IPS DF 6.9 (cell line): ENCODE data around the gene PTPRU.

Experiments
- DNase-seq: peaks from one replicate; pipeline ENCODE4 v3.0.0-alpha.2; 2013; ENCODE audit warnings: low read depth, low spot score
- H3K27ac ChIP-seq: one replicate; pipeline ENCODE4 v1.5.1; 2013; ENCODE audit warnings: low read length, control low read depth
- H3K27me3 ChIP-seq: 2 replicates; pipeline ENCODE4 v1.6.1; 2013; ENCODE audit warnings: mild to moderate bottlenecking, low read length; ENCODE audit not compliant: control insufficient read depth, insufficient read depth
- H3K36me3 ChIP-seq: 2 replicates; pipeline ENCODE4 v1.6.1; 2013; ENCODE audit warnings: low read length; ENCODE audit not compliant: control insufficient read depth, insufficient read depth
- H3K4me1 ChIP-seq: 2 replicates; pipeline ENCODE4 v1.6.1; 2013; ENCODE audit warnings: low read length; ENCODE audit not compliant: control insufficient read depth, insufficient read depth
- H3K4me3 ChIP-seq: 2 replicates; pipeline ENCODE4 v1.5.1; 2013; ENCODE audit warnings: mild to moderate bottlenecking, low read length
- H3K9me3 ChIP-seq: 2 replicates; pipeline ENCODE4 v1.6.1; 2013; ENCODE audit warnings: low read length, inconsistent platforms; ENCODE audit not compliant: control insufficient read depth, insufficient read depth
- WGBS: extraction: QIAGEN DNeasy Blood & Tissue Kit; methylation state at CpG from one replicate; pipeline ENCODE4 v1.1.7; 2013; ENCODE audit warnings: mixed read lengths, missing lambda C conversion rate; ENCODE audit not compliant: insufficient read length, insufficient coverage; 5-methylcytosine and 5-hydroxymethylcytosine counted together

Gene PTPRU

DNA sequence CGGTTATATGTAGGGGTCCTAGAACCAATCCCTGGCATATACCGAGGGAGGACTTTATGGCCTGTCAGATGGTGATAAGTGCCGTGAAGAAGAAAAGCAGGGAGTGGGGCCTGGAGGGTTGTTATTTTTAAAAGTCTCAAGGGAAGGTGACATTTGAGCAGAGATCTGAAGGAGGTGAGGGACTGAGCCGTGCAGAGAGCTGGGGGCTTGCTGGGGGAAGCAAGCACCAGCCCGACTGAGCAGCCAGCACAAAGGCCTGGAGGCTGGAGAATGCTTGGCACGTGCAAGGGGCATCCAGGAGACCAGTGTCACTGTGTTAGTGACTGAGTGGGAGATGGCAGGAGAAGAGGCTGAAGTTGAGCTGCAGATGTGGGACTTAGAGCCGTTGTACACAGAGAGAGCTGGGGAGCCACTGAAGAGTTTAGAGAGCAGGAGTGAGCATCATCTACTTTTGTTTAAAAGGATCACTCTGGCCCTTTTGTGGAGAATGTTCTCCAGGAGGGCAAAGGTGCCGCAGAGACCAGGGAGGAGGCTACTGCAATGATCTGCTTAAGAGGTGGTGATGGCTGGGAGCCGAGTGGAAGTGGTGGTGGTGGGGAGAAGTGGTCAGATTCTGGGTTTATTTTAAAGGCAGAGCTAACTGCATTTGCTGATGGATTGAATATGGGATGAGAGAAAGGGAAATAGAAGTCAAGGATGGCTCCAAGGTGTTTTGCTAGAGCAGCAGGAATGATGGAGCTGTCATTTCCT is 31.2 kb downstream of the PTPRU start:
- no CpG with 5 or more reads among the region's 9 CpGs for WGBS
- Histone ChIP-seq H3K4me1 (peaks cover 10% of the 10 kb centered on the region; the same call in 1 of the 2 replicates), H3K27ac (no peak overlapping the region), H3K9me3 (no peaks in the 10 kb centered on the region), H3K4me3 (no peak overlapping the region), H3K27me3 (no peaks in the 10 kb centered on the region), H3K36me3 (no peaks in the 10 kb centered on the region)
- DNase-seq = no peak

DNA sequence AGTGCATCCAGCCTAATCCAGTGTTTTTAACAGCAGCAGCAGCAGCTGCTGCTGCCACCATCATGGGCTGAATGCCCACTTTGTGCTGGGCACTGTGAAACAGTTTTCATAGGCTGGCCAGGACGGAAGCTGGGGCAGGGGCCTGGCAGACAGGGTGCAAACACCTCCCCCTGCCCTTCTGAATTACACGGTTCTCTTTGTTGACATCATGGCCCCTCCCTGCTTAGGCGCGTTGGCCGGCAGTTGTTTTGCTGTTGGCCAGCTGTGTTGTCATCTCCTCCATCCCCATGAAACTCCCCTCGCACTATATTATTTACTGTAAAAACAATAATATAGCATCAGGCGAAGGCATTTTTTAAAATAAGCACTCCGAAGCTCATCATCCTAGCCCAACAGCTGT is 33.1 kb downstream of the PTPRU start:
- 100% methylated on average over 2 of the region's 8 CpGs for WGBS
- no peaks in the 10 kb centered on the region for H3K36me3 ChIP-seq
- H3K27ac ChIP-seq = no peak overlapping the region
- no peaks in the 10 kb centered on the region for H3K27me3 ChIP-seq
- no peaks in the 10 kb centered on the region for H3K9me3 ChIP-seq
- peaks cover 10% of the 10 kb centered on the region; the same call in 1 of the 2 replicates for H3K4me1 ChIP-seq
- DNase-seq = no peak
- no peak overlapping the region for H3K4me3 ChIP-seq

DNA sequence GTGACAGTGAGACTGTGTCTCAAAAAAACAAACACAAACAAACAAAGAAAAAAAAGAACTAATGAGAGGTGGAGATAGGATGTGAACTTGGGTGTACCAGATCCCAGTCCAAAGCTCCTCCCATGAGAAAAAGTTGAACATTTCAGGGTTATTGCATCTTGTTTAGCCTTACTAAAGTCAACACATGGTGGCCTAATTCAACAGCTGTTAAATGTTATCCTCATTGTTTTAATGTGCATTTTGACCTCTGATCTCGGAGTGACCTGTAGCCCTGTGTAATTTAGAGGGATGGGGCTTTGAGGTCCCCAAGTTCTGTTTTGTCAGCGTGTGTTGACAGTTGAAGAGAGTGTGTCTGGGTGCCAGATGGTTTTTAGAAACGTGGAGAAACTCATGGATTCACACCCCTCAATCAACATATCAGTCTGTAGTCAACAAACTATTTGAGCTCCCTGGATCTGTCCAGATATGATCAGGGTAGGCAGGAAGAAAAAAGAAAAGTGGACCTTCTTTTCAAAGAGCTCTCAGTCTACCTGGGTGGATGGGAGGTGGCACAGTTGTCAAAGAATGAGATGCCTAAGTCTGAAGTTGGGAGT is 34.7 kb downstream of the PTPRU start:
- no peak overlapping the region for H3K27ac ChIP-seq
- H3K27me3 ChIP-seq = no peaks in the 10 kb centered on the region
- peaks cover 10% of the 10 kb centered on the region; the same call in 1 of the 2 replicates for H3K4me1 ChIP-seq
- no peak overlapping the region for H3K4me3 ChIP-seq
- no CpG with 5 or more reads among the region's 3 CpGs for WGBS
- H3K9me3 ChIP-seq = no peaks in the 10 kb centered on the region
- no peaks in the 10 kb centered on the region; the same call in 1 of the 2 replicates for H3K36me3 ChIP-seq
- no peak for DNase-seq

DNA sequence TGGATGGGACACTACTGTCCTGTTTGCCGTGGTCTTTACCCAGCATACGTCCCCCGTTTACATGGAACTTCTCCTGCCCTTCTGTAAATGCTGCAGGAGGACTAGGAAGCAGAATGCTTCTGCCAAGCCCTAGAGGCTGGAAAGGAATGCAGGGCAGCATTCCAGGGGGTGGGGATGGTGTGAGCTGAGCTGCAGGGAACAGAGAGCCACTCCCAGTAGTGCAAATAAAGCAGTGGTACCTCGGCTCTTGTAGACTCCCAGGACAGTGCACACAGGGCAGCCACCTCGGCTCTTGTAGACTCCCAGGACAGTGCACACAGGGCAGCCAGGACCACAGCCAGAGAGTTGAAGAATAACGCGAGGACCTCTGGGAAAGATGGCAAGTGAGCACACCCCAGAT is 35.4 kb downstream of the PTPRU start:
- H3K4me1 ChIP-seq = peaks cover 10% of the 10 kb centered on the region; the same call in 1 of the 2 replicates
- no peak overlapping the region for H3K27ac ChIP-seq
- no peaks in the 10 kb centered on the region for H3K9me3 ChIP-seq
- no peaks in the 10 kb centered on the region; the same call in 1 of the 2 replicates for H3K36me3 ChIP-seq
- peak; percentile 58 for DNase-seq
- no CpG with 5 or more reads among the region's 7 CpGs for WGBS
- H3K4me3 ChIP-seq = no peak overlapping the region
- no peaks in the 10 kb centered on the region for H3K27me3 ChIP-seq

DNA sequence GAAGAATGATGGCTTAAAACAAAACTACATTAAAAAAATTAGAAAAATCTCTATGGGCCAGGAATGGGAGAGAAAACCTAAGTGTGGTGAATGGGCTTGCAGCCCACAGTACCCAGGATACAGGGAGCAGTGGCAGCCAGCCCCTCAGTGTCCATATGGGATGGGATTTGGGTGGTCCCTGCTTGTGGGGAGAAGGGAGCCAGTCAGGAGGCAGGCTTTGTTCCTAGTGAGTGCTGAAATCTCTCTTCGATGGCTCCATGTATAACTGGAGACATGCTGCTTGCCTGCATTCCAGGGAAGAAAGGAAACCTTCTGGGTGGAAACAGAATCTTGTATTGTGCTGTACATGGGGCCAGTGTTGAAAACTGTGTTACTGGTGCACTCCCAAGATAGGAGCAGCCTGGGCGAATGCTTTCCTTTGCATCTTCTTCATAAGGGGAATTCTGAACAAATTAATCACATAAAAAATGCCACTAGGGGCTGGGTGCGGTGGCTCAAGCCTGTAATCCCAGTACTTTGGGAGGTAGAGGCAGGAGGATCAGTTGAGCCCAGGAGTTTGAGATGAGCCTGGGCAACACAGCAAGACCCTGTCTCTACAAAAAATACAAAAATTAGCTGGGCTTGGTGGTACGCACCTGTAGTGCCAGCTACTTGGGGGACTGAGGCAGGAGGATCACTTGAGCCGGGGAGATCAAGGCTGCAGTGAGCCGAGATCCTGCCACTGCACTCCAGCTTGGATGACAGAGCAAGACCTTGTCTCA is 36.0 kb downstream of the PTPRU start:
- no peak overlapping the region for H3K27ac ChIP-seq
- no CpG with 5 or more reads among the region's 6 CpGs for WGBS

DNA sequence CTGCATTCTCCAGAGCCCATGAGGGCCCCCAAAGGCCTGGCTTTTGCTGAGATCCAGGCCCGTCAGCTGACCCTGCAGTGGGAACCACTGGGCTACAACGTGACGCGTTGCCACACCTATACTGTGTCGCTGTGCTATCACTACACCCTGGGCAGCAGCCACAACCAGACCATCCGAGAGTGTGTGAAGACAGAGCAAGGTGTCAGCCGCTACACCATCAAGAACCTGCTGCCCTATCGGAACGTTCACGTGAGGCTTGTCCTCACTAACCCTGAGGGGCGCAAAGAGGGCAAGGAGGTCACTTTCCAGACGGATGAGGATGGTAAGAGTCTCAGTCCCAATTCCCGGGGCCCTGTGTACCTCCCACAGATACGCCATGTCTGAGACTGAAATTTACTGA is 39.1 kb downstream of the PTPRU start:
- Histone ChIP-seq H3K4me3 (no peak overlapping the region), H3K36me3 (no peaks in the 10 kb centered on the region; the same call in 1 of the 2 replicates), H3K9me3 (no peaks in the 10 kb centered on the region), H3K27me3 (no peaks in the 10 kb centered on the region), H3K4me1 (peaks cover 12% of the 10 kb centered on the region; the same call in 1 of the 2 replicates), H3K27ac (no peak overlapping the region)
- WGBS = no CpG with 5 or more reads among the region's 14 CpGs
- no peak for DNase-seq

More for the DNA sequence above, 36.0 kb downstream of the PTPRU start:
- no peaks in the 10 kb centered on the region for H3K9me3 ChIP-seq
- H3K36me3 ChIP-seq = no peaks in the 10 kb centered on the region; the same call in 1 of the 2 replicates
- peaks cover 10% of the 10 kb centered on the region; the same call in 1 of the 2 replicates for H3K4me1 ChIP-seq
- no peak for DNase-seq
- no peaks in the 10 kb centered on the region for H3K27me3 ChIP-seq
- no peak overlapping the region for H3K4me3 ChIP-seq

DNA sequence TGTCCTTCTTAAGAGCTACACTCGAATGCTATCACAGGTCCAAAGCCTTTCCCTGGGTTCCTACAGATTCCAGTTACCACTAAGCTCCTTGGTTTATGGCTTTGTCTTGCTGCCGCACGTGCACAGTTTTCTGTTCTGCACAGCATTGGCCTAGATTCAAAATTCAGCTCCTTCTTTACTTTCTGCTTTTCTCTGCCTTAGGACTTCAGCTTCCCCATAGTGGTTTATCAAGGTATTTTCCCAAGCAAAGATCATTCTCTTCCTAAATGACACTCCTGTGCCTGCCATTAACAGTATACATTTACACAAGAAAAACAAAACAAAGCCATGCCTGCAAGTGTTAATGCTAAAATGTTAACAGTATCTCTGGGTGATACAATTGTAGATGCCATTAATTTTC is 41.8 kb downstream of the PTPRU start:
- no CpG with 5 or more reads among the region's 3 CpGs for WGBS
- H3K4me3 ChIP-seq = no peak overlapping the region
- H3K36me3 ChIP-seq = no peaks in the 10 kb centered on the region; the same call in 1 of the 2 replicates
- no peak overlapping the region for H3K27ac ChIP-seq
- H3K4me1 ChIP-seq = peaks cover 4% of the 10 kb centered on the region
- no peaks in the 10 kb centered on the region for H3K9me3 ChIP-seq
- H3K27me3 ChIP-seq = no peaks in the 10 kb centered on the region
- DNase-seq = no peak

DNA sequence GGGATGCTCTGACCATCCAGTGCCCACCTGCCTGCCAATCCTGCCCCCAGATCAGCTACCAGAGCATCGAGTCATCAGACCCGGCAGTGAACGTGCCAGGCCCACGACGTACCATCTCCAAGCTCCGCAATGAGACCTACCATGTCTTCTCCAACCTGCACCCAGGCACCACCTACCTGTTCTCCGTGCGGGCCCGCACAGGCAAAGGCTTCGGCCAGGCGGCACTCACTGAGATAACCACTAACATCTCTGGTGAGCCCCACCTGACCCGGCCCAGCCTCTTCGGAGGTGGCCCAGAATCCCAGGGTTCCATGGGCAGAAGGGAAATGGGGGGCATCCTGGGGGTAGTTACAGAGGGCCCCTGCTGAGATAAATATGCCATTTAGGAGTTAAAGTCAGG is 43.1 kb downstream of the PTPRU start:
- Histone ChIP-seq H3K4me3 (no peak overlapping the region), H3K4me1 (peaks cover 7% of the 10 kb centered on the region), H3K36me3 (no peaks in the 10 kb centered on the region; the same call in 1 of the 2 replicates), H3K9me3 (no peaks in the 10 kb centered on the region), H3K27me3 (no peaks in the 10 kb centered on the region), H3K27ac (no peak overlapping the region)
- DNase-seq = no peak
- no CpG with 5 or more reads among the region's 13 CpGs for WGBS

DNA sequence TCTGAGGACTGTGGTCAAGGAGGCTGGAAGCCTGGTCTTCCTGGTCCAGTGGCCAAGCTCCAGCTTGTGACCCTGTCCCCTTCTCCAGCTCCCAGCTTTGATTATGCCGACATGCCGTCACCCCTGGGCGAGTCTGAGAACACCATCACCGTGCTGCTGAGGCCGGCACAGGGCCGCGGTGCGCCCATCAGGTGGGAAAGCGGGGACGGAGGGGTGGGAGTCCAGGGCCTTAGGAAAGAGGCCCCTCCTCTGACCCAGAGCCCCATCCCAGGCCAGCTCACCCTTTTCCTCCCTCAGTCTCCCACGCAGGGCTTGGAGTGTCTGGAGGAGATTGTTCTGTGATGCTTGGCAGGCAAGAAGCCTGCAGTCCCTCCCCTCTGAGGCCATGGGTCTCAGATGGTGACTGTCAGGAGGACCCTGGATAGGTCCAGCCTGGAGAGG is 43.6 kb downstream of the PTPRU start:
- H3K4me1 ChIP-seq = peaks cover 7% of the 10 kb centered on the region
- H3K27me3 ChIP-seq = no peaks in the 10 kb centered on the region
- no peak overlapping the region for H3K27ac ChIP-seq
- DNase-seq = no peak
- no CpG with 5 or more reads among the region's 11 CpGs for WGBS
- H3K36me3 ChIP-seq = no peaks in the 10 kb centered on the region; the same call in 1 of the 2 replicates
- H3K4me3 ChIP-seq = no peak overlapping the region
- H3K9me3 ChIP-seq = no peaks in the 10 kb centered on the region

DNA sequence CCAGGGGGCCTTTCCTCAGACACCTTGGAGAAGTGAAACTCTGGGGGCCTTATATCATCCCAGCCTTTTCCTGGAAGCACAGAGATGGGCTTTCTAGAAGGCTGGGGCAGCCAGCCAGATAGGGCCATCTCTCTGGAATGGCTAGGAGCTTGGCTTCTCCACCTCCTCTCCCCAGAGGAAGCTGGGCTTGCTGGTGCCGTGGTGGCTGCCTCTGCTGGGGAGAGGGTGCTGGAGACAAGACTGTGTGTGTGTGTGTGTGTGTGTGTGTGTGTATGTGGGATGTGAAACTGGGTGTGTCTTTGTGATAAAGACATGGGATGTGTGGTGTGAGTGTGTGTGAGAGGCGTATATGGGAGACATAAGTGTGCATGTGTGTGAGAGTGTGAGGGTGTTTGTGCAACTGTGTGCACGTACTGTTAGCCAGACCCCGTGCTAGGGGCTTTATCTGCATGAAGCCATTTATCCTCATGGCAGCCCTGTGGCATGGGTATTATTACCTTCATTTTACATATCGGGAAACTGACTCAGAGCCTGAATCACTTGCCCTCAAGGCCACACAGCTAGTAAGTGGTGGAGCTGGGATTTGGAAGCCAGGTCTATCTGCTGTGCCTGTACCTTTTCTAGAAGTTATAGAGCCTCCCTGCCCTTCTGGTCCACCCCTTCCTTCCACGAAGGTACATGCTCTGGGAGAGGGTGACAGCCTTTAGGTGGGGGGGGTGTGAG is 44.2 kb downstream of the PTPRU start:
- no peaks in the 10 kb centered on the region for H3K9me3 ChIP-seq
- no peaks in the 10 kb centered on the region for H3K27me3 ChIP-seq
- no peak overlapping the region for H3K27ac ChIP-seq
- no peak overlapping the region for H3K4me3 ChIP-seq
- WGBS = 100% methylated on average over 1 of the region's 6 CpGs
- no peaks in the 10 kb centered on the region; the same call in 1 of the 2 replicates for H3K36me3 ChIP-seq
- no peak for DNase-seq
- H3K4me1 ChIP-seq = peaks cover 7% of the 10 kb centered on the region
